ENCODE data around the gene ASPSCR1.

Gene ASPSCR1

GRCh38 chr17:81984773-81985410 is 7.5 kb downstream of the ASPSCR1 start:
- DNase-seq, result no peak

DNA sequence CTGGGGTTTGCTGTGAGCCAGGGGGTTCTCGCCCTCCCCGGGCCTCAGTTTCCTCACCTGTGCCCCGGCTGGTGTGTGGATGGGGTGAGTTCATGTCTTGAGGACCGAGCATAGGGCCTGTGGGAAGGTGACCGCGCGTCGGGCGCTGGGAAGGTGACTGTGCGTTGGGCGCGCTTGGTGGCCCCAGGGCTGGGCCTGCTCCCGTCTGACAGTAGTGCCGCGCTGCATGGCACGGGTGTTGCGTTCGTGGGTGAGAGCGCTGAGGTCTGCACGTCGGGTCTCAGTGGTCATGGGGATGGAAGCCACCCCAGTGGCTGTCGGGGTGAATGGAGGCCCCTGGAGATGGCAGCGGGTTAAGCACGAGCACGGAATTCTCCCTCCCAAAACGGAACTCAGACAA is 9.2 kb downstream of the ASPSCR1 start:
- no peak for DNase-seq

DNA sequence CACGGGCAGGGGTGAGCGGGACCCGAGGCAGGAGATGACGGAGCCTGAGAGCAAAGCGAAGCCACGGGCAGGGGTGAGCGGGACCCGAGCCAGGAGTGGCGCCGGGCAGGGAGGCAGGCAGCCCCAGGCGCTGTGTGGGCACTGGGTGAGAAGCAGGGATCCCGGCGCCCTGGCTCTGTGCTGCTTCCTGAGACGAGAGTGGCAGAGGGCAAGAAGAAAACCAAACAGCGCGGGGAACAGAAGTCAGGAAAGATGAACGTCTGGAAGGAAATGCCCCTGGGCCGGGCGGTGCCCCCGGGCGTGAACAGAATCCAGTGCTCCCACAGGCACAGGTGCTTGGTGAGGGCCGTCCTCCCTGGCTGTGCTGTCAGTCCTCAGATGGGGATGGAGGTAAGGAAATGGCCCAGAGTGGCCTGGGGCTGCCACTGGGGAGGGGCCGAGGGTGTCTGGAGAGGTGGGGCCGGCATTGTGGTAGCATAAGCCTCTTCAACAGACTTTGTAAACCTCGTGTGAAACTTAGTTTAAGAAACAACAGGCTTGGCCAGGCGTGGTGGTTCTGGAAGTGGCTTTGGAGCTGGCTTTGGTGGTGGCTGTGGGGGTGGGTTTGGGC is 9.8 kb downstream of the ASPSCR1 start:
- DNase-seq, result no peak

- DNase-seq, result no peak
These were observed 13.6 kb downstream of the ASPSCR1 start for GRCh38 chr17:81990836-81991683.

DNA sequence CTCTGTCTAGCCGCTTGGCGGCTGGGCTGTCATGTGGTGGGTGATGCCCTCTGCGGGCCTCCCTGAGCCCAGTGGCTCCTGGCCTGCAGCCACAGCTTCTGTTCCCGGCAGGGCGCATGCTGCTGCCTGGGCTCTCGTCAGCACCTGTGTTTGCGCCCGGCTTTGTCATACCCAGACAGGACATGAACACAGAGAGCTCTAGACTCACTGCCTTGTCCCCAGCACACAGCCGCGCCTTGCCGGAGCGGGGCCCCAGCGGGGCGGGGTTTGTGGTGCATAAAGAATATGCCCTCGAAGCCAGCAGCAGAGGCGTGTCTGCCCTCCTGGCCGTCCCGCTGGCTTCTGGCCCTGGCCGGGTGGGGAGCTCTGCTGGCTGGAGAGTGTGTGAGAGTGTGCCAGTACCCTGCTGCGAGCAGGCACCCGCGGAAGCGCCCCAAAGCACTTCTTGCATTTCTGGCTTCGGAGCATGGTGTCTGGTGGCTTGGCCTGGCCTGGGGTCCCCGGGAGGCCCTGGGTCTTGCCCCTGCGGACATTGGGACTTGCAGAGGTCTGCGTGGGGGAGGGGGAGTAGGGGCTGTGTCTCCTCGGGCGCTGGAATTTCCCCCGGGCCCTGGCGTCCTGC is 14.4 kb downstream of the ASPSCR1 start:
- DNase-seq, result no peak

GRCh38 chr17:81992306-81993102 is 15.1 kb downstream of the ASPSCR1 start:
- DNase-seq, result no peak

DNA sequence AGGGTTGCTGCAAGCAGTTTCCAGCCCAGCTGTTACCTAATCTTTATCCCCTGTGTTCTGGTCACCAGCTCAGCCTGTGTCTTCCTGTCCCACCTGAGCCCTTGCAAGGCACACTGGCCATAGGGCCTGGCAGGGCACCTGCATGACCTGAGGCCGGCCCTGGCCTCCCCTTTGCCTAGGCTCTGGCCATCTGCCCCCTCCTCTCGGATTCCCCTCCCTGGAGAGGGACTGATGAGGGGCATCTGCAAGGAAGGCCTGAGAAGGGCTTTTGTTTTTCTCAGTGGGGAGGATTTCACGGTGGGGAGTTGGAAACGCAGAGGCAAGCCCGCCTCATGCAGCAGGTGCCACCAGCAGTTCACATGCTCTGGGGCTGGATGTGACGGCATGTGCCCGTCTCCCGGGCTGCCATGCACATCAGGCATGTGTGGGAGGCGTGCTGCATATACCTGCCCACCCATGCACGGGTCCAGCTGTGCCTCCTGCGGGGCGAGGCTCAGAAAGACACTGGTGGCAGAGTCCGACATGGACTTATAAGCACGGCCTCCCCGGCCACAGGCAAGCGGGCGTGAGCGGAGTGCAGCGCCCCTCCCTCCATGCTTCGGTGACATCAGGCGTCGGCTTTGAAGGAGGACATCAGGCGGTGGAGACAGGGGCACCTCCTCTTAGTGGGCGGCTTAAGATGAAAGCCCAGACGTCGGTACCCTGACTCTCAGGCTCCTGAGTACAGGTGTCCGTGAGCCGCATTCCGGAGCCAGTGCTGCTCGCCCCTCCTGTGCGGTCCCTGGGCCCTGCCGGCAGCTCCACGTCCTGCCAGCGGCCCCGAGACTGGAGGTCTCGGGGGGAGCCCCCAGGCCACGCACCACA is 16.5 kb downstream of the ASPSCR1 start:
- DNase-seq, result no peak

DNA sequence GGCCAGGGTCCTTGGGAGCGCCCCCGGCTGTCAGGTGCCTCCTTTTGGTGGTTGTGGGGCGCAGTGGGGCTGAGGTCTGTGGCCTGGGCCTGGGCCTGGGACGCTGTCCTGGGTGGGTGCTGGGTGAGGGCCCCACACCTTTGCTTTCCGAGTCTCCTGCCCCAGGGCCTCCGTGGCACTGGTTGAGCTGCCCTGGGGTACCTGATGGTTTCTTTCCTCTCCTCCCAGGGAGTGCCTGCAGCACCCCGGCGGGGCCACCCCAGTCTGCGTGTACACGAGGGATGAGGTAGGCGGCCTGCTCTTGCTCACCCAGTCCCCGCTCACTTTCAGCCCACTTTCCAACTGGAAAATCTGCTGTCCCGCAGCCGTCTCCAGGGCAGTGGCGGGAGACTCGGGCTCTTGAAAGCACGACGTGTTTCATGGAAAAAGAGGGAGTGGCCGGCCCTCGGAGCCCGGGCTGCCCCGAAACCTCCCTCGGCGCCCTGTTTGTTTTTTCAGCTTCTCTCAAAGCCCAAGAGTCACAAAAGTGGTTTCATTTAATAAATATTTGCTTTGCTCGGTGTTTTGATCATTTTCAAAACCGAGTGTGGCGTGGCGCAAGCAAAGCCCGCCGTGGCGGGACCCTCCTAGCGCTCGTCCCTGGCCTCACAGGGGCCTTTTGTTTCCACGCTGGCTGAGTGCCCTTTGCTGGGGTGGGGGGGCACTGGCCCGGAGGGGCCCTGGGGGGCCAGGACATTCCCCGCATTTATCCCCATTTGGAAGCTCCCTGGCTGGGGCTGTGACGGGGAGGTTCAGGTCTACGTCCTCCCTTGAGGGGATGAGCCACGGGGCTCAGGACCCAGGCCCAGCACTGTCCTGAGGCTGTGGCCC is 17.4 kb downstream of the ASPSCR1 start:
- DNase-seq, result no peak

DNA sequence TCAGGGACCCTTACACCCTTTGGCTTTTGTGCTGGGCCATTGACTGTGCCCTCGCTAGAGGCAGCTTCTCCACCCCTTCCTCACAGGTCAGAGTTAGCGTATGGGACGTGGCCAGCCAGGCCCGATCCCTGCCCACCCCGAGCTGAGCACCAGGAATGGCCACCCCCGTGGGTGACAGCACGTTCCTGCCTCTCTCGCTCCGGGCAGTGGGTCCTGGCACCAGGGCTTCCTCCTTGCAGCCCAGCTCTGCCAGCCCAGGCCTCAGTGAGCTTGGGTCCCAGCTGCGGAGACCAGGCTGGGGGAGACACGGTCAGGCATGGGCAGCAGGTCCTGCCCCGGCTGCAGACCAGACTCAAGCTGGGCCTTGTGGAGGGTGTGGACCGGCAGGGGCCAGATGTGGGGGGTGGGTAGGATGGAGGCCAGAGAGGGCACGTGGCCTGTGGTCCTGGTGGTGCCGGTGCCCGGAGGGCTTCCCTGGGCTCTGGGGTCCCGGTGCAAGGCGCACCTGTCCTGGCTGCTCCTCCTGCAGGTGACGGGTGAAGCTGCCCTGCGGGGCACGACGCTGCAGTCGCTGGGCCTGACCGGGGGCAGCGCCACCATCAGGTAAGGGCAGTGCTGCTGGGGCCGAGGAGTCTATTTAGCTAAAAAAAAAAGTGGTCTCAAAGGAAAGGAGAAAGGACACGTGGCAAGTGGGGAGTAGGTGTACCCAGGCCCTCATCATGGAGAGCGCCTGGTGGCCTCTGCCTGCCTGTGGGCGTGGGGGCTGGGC is 18.2 kb downstream of the ASPSCR1 start:
- no peak for DNase-seq

DNA sequence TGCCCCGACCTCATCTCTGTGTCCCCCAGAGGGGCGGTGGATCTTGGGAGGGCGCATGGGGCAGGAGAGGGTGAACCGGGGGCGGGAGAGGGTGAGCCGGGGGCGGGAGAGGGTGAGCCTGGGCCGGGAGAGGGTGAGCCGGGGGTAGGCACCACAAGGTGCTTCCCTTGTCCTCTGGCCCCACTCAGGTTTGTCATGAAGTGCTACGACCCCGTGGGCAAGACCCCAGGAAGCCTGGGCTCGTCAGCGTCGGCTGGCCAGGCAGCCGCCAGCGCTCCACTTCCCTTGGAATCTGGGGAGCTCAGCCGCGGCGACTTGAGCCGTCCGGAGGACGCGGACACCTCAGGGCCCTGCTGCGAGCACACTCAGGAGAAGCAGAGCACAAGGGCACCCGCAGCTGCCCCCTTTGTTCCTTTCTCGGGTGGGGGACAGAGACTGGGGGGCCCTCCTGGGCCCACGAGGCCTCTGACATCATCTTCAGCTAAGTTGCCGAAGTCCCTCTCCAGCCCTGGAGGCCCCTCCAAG is 18.9 kb downstream of the ASPSCR1 start:
- no peak for DNase-seq

DNA sequence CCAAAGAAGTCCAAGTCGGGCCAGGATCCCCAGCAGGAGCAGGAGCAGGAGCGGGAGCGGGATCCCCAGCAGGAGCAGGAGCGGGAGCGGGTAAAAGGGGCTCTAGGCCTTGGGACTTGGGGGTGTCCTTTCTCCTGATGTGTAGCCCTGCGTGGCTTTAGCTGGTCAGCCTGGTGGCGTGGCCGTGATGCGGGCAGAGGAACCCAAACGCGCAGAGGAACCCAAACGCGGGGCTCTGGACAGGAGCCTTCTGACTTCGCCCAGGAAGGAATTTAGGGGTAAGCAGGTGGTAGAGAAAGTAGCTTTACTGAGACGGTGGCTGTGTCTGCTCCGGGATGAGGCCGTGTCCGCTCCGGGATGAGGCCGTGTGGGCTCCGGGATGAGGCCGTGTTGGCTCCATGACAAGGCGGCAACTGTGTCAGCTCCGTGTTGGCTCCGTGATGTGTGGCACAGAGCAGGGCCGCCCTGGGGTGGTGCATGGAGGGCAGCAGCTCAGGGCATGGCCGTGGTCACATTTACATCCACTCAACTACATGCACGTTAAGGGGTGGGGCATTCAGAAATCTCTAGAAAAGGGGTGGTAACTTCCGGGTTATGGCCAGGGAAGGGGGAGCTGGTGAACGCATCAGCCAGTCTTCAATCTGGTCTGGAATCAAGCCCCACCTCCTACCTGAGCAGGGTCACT is 19.5 kb downstream of the ASPSCR1 start:
- no peak for DNase-seq

GRCh38 chr17:81998212-81998611 is 20.8 kb downstream of the ASPSCR1 start:
- no peak for DNase-seq

DNA sequence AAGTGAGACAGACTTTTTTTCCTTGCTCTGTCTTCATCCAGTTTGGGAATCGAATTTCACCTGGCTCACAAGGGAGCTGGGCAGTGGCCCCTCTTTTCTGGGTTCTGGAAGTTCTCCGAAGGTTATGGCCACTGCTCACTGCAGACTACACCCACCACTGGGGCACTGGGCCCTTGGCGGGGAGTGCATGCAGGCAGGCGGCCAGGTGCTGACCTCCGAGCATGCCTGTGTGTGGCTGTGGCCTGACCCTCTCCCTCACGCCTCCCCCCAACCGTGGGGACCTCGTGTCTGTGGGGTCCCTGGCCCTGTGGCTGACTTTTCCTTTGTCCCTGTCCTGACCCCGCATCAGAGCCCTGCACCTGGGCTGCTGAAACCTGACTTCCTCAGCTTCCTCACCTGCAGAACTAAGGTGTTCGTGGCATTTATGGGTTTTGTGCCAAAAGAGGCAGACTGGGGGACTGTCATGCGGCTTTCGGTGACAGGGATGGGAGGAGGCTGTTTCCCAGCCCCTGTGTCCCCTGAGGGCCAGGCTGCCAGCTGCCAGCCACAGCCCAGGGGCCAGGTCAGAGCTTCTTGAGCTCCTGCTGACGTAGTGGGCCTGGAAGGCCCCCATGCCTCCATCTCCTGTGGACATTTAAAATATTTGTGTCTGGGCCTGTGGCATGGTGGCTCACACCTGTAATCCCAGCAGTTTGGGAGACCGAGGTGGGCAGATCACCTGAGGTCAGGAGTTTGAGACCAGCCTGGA is 21.4 kb downstream of the ASPSCR1 start:
- DNase-seq, result no peak

GRCh38 chr17:81999587-81999975 is 22.2 kb downstream of the ASPSCR1 start:
- DNase-seq, result no peak

DNA sequence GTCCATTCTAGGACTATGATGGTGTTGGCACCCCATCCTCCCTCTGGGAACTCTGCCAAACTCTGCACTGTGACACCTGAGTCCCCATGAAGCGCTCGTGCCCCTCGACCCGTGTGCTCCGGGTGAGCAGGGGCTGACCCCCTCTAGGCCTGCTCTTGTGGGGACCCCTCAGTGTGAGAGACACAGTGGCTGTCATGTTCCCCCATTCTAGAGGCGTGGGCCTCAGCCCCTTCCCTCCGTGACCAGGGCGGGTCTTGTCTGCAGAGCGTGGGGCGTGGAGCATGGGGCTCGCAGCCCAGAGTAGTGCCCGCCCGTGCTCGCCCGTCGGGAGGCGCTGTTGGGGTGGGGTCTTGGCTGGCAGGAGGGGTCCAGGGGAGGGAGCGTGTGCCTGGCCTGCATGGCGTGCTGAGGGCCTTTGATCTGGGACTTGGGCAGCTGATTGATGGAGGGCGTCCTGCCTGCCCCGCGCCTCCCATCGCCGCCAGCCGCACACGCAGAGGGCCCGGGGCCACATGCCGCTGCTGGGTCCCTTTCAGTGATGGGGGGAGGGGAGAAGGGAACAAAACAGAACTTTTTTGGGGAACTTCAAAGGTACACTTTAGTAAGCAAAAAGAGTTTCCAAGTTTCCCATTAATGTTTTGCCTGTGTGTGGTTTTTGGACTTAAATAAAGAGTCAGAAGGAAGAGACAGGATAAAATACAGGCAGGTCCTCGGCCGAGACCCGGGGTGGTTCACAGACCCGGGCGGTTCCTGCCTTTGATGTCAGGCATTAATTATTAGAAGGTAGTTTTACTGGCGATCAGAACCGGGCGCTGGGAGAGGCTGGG is 22.8 kb downstream of the ASPSCR1 start:
- no peak for DNase-seq

GRCh38 chr17:82000803-82001570 is 23.6 kb downstream of the ASPSCR1 start:
- DNase-seq, result no peak

Measured in NCI-H526 treated with DMSO at 0.1 percent for 48 hours (cell line).